Kidney (tissue), 14 donors: ENCODE measurements around the gene LYPD3. TPM values are rescaled to one million over a fixed set of nuclear protein-coding genes. Genes with fewer than 3 reads are reported as not detected.

Experiments
- DNase-seq, 5 donors: peaks; one replicate each; pipeline ENCODE4 v3.0.0-alpha.2; 2013 to 2020
- FAIRE-seq: peaks from 2 replicates; lab custom pipeline; 2012; peaks lifted over from hg19 to GRCh38; lab: Jason Lieb, UNC
- H3K27ac ChIP-seq, 2 donors: one replicate each; pipeline ENCODE4 v1.7.0; 2013; ENCODE audit warnings: low read depth in 2 of 2, low read length in 2 of 2, inconsistent platforms in 1 of 2
- H3K27me3 ChIP-seq: one replicate; pipeline ENCODE4 v1.7.1; 2013; ENCODE audit warnings: low read length, inconsistent platforms; ENCODE audit not compliant: control insufficient read depth, insufficient read depth
- H3K36me3 ChIP-seq, 3 donors: one replicate each; pipeline versions ENCODE4 v1.7.0 to v1.7.1; 2013; ENCODE audit warnings: low read length in 3 of 3, control low read depth in 1 of 3, inconsistent platforms in 1 of 3; ENCODE audit not compliant: insufficient read depth in 3 of 3, control insufficient read depth in 2 of 3
- H3K4me1 ChIP-seq, 3 donors: one replicate each; pipeline versions ENCODE4 v1.7.0 to v1.7.1; 2013; ENCODE audit warnings: low read length in 3 of 3, inconsistent platforms in 1 of 3, low read depth in 1 of 3; ENCODE audit not compliant: control insufficient read depth in 2 of 3, insufficient read depth in 2 of 3
- H3K4me3 ChIP-seq, 3 donors: one replicate each; pipeline versions ENCODE4 v1.7.0 to v1.8.1; 2013; ENCODE audit warnings: low read length in 3 of 3, control low read depth in 1 of 3, inconsistent platforms in 1 of 3
- H3K9ac ChIP-seq, 3 donors: one replicate each; pipeline versions ENCODE4 v1.7.0 to v1.7.1; 2013; ENCODE audit warnings: low read length in 3 of 3, control low read depth in 1 of 3, inconsistent platforms in 1 of 3
- H3K9me3 ChIP-seq, 3 donors: one replicate each; pipeline versions ENCODE4 v1.7.0 to v1.7.1; 2013; ENCODE audit warnings: low read length in 3 of 3, control low read depth in 1 of 3, inconsistent platforms in 1 of 3; ENCODE audit not compliant: control insufficient read depth in 2 of 3, insufficient read depth in 1 of 3
- intact Hi-C: fragments of 100-400 bp; cut with DNase I; formaldehyde crosslinking; loops from one replicate; pipeline ENCODE4 v1.11.1; 2022
- polyA plus RNA-seq: library from polyadenylated mRNA; stranded (reverse); fragments of 350-450 nt; fragmentation: Illumina TruSeq; extraction: RNeasy Lipid Tissue Mini Kit (QIAGEN cat#74804); gene quantifications from one replicate; pipeline ENCODE4 v1.2.3, GENCODE V29; 2014; ENCODE audit warnings: low read depth, low replicate concordance; ENCODE audit not compliant: insufficient read depth
- total RNA-seq: library from RNA; stranded (reverse); fragmentation: NEBNext Ultra II Directional; extraction: Animal tissue kit (Norgen Biotek cat#: 25700); gene quantifications from one replicate; pipeline ENCODE4 v1.2.1, GENCODE V29; 2021
- TF ChIP-seq, protein P1 (sequence below): IDR thresholded peaks from 3 replicates; pipeline ENCODE4 v1.5.1; 2012; ENCODE audit warnings: mild to moderate bottlenecking, moderate library complexity, borderline replicate concordance; ENCODE audit not compliant: insufficient read depth; ENCODE audit errors: extremely low read depth
- donor health status: control.
- donor health status: control.
- donor health status: control.
- donor health status: control.
- donor health status: control.
- donor health status: DM: yes; HTN: yes; CAD: no.
- donor health status: Normal renal cell carcinoma (clear cell type).

The LYPD3 gene
- total and polyA plus RNA-seq, 2 donors from 2014 or later: 1.7 to 2.2 TPM

DNA sequence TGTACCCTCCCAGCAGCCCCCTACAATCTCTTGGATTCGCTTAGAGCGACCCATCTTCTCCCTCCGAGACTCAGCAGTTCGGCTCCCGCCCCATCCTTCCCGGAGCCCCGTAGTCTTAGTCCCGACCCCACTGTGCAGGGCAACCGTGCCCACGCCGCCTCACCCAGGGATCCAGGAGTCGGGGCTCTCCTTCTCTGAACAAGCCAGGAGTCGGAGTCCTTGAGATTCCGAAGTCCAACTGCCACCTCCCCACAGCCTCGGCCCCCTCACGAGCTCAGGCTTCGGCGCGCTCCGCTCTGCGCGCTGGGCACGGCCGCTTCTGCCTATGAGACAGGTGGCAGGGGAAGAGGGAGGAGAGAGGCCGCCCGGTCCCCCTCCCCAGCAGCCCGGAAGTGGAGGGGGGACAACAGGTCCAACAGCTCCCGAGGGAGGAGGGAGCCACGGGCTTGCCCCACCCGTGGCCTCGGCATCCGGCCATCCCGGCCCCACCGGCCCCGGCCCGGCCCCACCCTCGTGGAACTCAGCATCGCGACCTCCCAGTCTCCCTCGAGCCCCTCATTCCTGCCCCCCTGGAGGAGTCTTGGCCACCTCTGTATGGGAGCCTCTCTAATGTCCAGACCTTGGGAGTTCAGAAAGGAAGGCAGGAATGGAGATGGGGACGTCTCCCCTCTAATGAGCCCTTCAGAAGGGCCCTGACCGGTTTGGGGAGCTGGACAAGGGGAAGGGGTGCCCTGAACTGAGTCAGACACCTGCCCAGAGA is 39.2 kb upstream of the LYPD3 start, which contains the start of gene PHLDB3:
Gene PHLDB3, minus strand, starts transcription at position 321 of the 760 bp plus-strand sequence. CDS start 628 bp downstream, outside the sequence.
- Histone ChIP-seq H3K36me3 (peaks cover 2 to 8% (median 5%) of the 10 kb centered on the region in 3 donors), H3K27ac (peak within 1 kb of the TSS; percentile 72 to 90), H3K4me1 (peaks cover 0 to 13% (median 3%) of the 10 kb centered on the region in 3 donors), H3K27me3 (peaks cover 3% of the 10 kb centered on the region), H3K9me3 (no peaks in the 10 kb centered on the region), H3K4me3 (peak within 1 kb of the TSS; percentile 68 to 92 (median 87)), H3K9ac (peak within 1 kb of the TSS; percentile 47 to 96 (median 94))
- peak in 4 of 5 donors; percentile 67 to 88 (median 77) for DNase-seq
- intact Hi-C loops: no loop called here
- TF ChIP-seq, protein P1, sequence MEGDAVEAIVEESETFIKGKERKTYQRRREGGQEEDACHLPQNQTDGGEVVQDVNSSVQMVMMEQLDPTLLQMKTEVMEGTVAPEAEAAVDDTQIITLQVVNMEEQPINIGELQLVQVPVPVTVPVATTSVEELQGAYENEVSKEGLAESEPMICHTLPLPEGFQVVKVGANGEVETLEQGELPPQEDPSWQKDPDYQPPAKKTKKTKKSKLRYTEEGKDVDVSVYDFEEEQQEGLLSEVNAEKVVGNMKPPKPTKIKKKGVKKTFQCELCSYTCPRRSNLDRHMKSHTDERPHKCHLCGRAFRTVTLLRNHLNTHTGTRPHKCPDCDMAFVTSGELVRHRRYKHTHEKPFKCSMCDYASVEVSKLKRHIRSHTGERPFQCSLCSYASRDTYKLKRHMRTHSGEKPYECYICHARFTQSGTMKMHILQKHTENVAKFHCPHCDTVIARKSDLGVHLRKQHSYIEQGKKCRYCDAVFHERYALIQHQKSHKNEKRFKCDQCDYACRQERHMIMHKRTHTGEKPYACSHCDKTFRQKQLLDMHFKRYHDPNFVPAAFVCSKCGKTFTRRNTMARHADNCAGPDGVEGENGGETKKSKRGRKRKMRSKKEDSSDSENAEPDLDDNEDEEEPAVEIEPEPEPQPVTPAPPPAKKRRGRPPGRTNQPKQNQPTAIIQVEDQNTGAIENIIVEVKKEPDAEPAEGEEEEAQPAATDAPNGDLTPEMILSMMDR: no peak
- FAIRE-seq: no peak

DNA sequence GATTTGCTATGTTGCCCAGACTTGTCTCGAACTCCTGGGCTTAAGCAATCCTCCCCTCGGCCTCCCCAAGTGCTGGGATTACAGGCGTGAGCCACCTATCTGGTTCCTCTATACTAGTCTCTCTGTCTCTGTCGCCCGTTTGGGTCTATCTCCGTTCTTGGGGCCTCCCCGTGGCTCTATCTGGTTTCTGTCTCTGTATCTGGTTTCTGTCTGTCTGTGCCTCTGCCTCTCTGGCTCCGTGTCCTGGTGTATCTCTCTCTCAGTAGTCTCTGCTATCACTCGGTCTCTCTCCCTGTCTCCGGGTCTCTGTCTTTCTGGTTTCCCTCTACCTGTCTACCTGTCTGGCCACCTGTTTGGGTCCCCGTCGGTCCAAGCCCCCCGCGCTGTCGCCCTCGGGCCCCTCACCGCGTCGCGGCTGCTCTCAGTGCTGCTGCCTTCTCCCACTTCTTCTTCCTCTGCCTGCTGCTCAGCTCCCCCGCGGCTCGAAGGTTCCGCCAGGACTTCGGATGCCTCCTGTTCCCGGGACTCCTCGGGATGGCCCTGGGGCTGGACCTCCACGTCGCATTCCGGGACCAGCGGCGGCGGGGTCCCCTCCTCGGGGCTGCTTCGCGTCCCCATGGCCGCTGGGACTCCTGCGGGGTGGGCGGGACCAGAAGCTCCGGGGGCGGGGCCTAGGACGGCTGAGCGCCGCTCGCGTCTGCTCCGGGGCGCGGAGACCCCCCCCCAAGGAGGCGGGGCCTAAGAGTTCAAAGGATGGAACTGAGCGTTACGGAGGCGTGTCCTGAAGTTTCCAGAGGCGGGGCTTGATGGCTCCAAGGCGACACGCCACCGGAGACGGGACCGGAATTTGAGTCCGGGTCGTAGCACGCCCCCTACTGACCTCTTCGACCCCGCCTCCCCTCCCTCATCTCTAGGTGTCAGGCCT is 38.4 kb upstream of the LYPD3 start:
- Histone ChIP-seq H3K36me3 (peaks cover 2 to 6% (median 2%) of the 10 kb centered on the region in 3 donors), H3K9me3 (no peaks in the 10 kb centered on the region), H3K4me3 (peak overlapping the region; percentile 68 to 92 (median 87)), H3K27me3 (peaks cover 3% of the 10 kb centered on the region), H3K27ac (peak overlapping the region; percentile 72 to 90), H3K9ac (peak overlapping the region; percentile 47 to 96 (median 94)), H3K4me1 (peaks cover 0 to 16% (median 3%) of the 10 kb centered on the region in 3 donors)
- DNase-seq: peak; percentile 97 to 99 (median 98)
- FAIRE-seq: no peak
- intact Hi-C loops: no loop called here
- TF ChIP-seq, protein P1: no peak

DNA sequence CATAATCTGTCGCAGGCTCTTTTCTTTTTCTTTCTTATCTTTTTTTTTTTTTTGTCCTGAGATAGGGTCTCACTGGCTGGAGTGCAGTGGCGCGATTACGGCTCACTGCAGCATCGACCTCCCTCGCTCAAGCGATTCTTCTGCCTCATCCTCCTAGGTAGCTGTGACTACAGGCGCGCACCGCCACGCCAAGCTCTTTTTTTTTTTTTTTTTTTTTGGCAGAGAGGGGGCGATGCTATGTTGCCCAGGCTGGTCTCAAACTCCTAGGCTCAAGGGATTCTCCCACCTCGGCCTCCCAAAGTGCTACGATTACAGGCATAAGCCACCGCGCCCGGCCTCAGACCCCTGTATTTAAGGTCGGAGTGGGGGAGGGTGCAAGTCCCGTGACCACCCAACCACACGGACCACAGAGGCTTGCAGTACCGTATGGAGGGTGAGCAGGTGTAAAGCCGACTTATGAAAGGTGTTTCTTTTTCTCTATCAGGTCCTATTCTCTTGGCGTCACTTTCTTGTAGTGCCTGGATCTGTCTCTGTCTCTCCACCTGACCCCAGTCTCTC is 37.1 kb upstream of the LYPD3 start:
- no peak for FAIRE-seq
- Histone ChIP-seq H3K9ac (peak overlapping the region in 1 of 3 donors; percentile 34), H3K36me3 (no peaks in the 10 kb centered on the region), H3K9me3 (no peaks in the 10 kb centered on the region), H3K4me3 (peak overlapping the region in 1 of 3 donors; percentile 92), H3K4me1 (peaks cover 0 to 16% (median 3%) of the 10 kb centered on the region in 3 donors), H3K27me3 (peaks cover 3% of the 10 kb centered on the region), H3K27ac (no peak overlapping the region)
- intact Hi-C loops: no loop called here
- DNase-seq: no peak
- TF ChIP-seq, protein P1: no peak
